HG03103 (cell line): ENCODE results near the gene ARFIP2.

Experiments
- ATAC-seq: cut with Tn5 transposase; IDR thresholded peaks from one replicate; pipeline ENCODE4 v1.9.1; 2021; ENCODE audit warnings: low read depth; ENCODE audit not compliant: unreplicated experiment

ARFIP2 gene

GRCh38 chr11:6448574-6448973, 32.6 kb downstream of the ARFIP2 start:
- ATAC-seq = no peak

- ATAC-seq = peak; percentile 88
Measured at GRCh38 chr11:6443269-6444003, 37.7 kb downstream of the ARFIP2 start.

- ATAC-seq = no peak
Measured at GRCh38 chr11:6442441-6442840, 38.7 kb downstream of the ARFIP2 start.

GRCh38 chr11:6440906-6441358, 40.2 kb downstream of the ARFIP2 start, which contains the start of gene HPX:
Gene HPX (minus strand): TSS chr11:6440987. CDS start chr11:6440963, 24 bp downstream.
- no peak for ATAC-seq

- no peak for ATAC-seq
Measured at GRCh38 chr11:6438979-6439571, 42.1 kb downstream of the ARFIP2 start.

GRCh38 chr11:6437993-6438392, 43.1 kb downstream of the ARFIP2 start:
- ATAC-seq = no peak

GRCh38 chr11:6437423-6437822, 43.7 kb downstream of the ARFIP2 start:
- ATAC-seq = no peak

- peak; percentile 35 for ATAC-seq
Measured at GRCh38 chr11:6433998-6434660, 47.0 kb downstream of the ARFIP2 start.

GRCh38 chr11:6431861-6432260, 49.3 kb downstream of the ARFIP2 start:
- no peak for ATAC-seq

GRCh38 chr11:6427516-6427915, 53.6 kb downstream of the ARFIP2 start:
- ATAC-seq = no peak
